HEK293 (cell line): Measurements from ENCODE around the gene CEP104.

Source experiments
- CTCF ChIP-seq: fragments of 450-650 bp; formaldehyde crosslinking; IDR thresholded peaks from 2 replicates; pipeline ENCODE4 v1.5.1; 2016; ENCODE audit warnings: missing biosample characterization, missing genetic modification characterization
- ZBTB44 ChIP-seq: fragments of 450-650 bp; IDR thresholded peaks from 2 replicates; pipeline ENCODE4 v1.5.1; 2018; ENCODE audit warnings: missing biosample characterization, mild to moderate bottlenecking, missing genetic modification characterization

GRCh38 chr1:3876716-3877115 lies 19.7 kb upstream of the CEP104 start:
- TF ChIP-seq ZBTB44 (tag by site-specific recombination) (no peak), CTCF (tag by site-specific recombination) (no peak)
